ENCODE measurements around the gene DLL4.
"Not testable (repeated sequence)": the region's sequence is repeated elsewhere in the genome, so short reads cannot be mapped to it uniquely, and the experiment has no call there.

Gene DLL4

DNA sequence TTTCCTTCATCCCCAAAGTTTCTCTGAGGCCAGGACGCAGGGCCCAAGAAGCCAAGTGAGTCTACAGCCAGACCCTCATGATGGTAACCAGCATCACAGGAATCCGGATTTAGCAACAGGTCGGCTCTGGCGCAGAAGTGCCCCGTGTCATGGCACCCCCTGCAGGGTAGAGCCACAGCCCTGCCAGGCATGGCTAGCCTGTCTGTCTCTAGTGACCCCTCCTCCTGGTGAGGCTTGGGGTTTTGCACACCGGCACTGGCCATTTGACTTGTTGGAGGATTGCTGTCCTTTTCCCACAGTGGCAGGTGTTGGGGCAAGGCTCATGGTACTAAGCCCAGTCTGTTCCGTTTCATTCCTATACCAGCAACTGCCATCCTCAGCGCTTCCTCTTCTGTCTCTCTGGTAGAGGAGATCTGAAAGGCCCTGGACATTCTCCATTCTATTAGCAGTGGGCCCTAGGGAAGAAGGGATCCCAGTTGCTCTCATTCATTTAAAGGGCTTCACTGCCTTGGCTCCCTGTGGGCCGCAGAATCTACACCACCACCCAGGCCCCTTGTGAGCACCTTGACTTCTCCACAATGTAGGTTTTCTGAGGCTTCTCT lies 14.7 kb downstream of the DLL4 start:
- no peak for DNase-seq

DNA sequence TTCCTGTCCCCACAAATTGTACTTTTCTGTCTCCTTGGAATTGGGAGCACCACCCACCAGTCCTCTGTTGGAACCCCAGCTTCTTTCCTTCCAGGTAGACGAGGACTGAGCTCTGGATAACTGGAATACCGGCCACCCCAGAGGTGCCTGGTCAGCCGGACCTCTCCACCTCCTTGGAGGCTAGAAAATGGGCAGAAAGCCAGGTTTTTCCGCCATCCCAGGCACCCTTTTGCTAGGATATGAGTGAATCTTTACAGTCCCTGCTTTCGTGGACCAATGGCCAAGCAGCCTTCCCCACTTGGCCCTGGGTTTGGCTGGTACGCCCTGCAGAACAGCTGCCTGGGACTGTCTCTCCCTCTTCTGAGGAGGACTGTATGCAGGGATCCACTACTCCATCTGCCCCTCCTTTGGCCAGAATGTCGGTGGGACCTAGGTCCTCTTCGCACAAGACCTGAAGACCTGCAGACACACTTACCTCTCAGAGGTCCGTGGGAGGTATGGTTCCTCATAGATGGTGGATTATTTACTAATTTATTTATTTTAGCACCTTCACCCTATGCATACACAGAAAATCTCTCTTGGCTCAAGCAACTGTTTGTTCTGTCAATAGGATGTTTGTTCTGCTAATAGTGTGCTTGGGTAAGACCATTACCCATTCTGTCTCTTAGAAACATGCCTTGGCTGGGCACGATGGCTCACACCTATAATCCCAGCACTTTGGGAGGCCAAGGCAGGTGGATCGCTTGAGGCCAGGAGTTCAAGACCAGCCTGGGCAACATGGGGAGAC lies 15.6 kb downstream of the DLL4 start:
- DNase-seq: no peak

DNA sequence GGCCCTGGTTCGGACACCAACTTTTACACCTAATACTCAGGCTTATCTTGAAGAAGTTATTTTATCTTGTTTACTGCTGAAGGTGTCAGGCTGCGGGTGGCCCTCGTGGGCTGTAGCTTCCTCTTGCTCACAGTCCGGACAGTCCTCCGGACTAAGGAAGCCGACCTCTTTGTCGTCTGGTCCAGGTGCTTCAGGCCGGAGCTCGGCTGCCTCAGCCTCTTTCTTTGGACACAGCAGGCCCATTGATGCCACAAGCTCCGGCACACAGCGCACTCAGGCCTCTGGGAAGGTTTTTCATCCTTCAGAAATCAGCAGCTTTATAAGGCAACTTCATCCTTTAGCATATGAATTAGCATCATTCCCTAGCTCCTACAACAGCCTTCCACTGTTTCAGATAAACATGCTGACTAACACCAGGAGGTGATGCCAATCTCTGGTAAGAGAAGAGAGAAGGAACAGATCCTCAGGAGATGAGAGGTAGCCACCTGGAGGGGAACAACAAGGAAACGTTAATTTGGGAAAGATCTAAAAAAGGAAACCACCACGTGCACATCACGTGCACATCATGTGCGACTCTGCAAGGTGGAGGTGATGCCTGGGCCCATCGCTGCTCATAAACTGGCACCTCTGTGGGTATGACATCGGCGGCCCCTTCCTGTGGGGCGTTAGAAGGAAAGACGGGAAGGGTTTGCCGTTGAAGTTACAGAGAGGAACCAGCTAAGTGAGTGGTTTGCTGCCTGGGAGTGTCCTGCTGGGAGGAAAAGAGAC lies 19.8 kb downstream of the DLL4 start:
- DNase-seq: no peak

DNA sequence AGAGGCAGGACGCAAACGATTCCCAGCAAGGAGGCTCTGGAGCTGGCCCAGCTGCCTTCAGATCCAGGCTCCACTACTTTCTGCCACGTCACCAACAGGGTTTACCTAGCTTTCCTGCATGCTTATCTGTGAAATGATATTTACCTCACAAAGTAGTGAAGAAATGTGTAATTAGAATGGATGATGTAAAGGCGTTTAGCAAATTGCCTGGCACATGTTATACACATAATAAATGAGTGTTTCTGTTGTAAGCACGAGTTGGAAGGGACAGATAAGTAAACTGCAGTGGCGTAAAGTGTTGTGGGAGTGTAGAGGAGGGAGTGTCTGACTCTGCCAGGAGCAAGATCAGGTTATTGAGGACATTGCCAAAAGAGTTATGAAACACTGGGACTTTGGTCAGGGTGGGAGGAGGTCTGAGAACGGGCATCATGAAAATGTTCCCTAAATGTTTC lies 20.6 kb downstream of the DLL4 start:
- DNase-seq: no peak

DNA sequence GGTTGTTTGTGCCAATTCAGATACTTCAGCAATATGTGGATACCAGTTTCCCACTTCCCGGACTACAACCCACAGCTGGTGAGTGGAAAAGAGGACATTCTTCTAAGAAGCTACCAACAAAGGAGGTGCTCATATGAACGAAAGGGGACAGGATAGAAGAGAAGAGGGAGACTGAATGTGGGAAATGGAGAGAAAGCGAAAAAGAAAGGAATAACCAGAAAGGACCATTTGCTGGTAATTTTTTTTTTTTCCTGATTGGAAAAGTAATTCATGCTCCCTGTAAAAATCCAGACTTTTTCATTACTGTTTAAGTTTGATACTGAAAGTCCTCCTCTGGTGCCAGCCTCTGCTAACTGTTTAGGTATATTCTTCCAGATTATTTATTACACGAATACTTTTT lies 22.6 kb downstream of the DLL4 start:
- DNase-seq: no peak

DNA sequence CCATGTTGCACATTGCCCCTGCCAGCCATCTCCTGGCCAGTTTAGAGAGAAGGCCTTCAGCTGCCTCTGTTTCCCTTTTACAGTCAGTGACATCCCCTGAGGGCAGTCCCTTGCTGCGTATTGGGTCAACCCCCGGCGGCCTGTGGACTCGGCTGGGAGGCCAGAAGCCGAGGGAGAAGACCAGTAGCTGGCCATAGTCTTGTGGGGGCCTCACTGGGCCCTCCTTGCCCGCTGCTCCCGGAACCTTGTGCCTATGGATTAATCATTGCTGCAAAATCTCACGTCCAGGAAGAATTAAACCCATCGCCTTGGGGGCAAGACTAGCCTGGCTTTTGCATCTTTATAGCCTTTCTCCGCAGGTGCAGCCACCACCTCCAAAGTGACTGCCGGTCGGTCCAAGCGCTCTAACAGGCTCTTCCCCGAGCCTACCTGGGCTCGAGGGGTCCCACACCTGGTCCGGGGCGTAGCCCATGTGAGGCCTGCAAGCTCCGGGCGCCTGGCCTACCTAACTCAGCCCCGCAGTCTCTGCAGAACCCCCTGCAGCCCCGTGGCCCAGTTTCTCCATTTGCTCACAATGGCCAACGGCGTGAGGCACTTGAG lies 23.3 kb downstream of the DLL4 start:
- DNase-seq: no peak

DNA sequence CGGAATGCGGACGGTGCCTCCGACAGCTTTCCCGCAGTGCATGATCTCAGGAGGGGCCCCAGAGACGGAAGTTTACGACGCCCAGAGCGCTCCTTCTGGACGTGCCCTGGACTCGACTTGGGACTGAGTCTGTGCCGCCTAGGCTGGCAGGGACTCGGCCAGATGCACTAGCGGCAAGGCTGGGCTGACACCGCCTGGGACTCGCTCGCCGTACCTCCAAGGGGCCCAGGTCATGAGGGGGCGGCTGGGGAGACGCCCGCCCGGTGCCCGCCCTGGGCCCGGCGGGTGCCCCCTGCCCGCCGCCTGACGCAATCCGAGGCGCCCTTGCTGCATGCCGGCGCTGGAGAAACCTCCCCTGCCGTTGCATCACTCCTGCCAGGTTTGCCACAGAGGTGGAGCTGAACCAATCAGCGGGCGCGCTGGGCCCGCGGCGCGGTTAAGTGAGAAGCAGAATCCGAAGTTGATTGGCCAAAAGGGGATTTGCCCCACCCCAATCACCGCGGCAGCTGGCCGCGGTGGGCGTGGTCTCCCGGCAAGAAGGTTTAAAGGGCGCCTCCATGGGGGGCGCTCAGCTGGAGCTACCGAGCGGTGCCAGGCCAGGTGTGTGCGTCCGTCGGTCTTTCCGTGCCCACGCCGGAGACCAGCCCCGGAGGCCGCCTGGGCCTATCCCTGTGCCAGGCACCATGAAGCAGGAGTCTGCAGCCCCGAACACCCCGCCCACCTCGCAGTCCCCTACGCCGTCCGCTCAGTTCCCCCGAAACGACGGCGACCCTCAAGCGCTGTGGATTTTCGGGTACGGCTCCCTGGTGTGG lies 24.0 kb downstream of the DLL4 start, which contains the start of gene CHAC1:
Gene CHAC1, plus strand, starts transcription at position 571 of the 812 bp plus-strand sequence. Its CDS starts 113 bp downstream, at position 684.
- DNase-seq: peak; percentile 91

DNA sequence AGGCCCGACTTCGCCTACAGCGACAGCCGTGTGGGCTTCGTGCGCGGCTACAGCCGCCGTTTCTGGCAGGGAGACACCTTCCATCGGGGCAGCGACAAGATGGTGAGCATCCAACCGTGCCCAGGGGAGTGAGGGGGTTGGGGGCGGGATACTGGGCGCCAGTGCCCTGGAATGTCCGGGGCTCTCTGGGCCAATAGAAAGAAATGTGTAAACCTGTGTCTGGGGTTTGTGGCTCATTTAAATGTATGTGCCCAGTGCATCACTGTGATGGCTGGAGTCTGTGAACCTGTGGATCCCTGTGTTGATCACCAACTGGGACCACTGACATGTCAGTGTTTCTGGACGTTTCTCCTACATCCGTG lies 24.6 kb downstream of the DLL4 start:
- DNase-seq: no peak

DNA sequence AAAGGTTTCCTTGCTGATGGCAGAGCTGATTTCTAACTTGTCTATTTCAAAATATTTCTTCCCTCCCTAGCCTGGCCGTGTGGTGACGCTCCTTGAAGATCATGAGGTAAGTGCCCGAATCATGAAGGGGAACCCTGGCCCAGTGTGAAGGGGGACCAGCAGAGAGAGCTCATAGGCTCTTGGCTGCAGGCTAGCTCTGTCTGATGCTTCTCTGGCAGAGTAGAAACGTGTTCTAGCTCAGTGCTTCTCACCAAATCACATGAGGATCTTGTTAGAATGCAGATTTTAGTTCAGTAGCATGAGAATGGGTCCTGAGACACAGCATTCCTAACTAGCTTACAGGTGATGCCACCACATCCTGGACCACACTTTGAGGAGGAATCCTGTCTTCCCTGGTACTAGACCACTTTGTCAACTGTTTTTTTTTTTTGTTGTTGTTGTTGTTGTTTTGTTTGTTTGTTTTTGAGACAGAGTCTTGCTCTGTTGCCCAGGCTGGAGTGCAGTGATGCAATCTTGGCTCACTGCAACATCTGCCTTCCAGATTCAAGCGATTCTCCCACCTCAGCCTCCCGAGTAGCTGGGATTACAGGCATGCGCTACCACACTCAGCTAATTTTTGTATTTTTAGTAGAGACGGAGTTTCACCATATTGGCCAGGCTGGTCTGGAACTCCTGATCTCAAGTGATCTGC lies 25.2 kb downstream of the DLL4 start:
- not testable (repeated sequence) for DNase-seq

DNA sequence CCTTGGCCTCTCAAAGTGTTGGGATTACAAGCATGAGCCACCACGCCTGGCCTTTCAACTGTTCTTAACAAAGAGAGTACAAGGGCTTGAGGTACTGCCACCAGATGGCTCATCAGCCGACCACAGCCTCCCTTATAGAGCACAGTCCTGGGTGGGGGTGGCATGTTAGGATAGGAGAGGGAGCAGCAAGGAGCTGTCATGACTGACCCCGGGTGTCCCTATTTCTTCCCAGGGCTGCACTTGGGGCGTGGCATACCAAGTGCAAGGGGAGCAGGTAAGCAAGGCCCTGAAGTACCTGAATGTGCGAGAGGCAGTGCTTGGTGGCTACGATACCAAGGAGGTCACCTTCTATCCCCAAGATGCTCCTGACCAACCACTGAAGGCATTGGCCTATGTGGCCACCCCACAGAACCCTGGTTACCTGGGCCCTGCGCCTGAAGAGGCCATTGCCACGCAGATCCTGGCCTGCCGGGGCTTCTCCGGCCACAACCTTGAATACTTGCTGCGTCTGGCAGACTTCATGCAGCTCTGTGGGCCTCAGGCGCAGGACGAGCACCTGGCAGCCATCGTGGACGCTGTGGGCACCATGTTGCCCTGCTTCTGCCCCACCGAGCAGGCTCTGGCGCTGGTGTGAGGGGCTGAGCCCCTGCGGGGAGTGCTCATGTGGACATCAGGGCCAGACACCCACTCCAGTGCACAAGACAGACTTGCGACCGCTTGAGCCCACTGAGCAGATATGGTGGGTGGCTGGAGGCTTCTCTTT lies 26.2 kb downstream of the DLL4 start:
- no peak for DNase-seq

DNA sequence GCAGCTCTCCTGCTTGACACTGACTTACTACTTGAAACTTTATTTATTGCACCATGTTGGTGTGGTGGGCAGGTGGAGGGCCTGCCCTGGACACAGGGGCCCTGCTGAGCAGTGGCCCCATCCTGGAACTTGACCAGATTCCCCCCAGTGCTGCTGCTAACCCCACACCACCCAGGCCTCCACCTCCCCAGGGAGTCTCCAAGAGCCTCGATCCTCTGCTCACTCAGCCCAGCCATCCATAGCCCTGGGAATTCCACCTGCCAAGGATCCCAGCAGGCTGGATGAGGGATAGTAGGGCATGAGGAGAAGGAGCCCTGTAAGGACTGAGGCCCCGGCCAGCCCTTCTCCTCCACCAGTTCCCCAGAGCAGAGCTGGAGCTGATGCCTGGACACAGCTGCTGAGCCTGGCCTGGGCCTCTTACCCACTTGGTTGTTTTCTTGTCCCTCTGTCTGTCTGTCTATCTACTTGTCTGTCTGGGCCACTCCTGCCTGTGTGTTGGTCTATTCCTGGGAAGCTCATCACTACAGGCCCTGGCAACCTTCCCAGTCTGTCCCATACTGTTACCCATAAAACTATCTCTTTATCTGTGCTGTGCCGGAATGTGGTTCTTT lies 26.9 kb downstream of the DLL4 start:
- no peak for DNase-seq

DNA sequence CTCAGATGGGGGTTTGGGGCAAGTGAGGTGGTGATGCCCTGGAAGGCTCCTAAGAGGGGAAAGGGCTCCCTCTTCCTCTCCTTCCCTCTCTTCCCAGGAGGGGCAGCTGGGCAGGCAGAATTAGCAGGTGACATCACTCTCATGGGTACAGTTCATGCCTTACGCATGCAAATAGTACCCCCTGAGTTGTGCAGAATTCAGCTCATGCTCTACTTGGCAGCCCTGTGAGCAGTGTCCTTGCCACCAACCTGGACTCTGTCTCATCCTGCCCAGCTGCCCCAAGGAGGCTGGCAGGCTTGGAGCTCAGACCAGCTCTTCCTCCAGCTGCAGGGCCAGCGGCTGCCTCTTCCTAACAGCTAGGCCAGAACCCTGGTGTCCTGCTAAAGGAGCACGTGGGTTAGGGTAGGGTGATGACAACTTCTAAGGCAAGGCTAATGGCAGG lies 27.4 kb downstream of the DLL4 start:
- DNase-seq: no peak

DNA sequence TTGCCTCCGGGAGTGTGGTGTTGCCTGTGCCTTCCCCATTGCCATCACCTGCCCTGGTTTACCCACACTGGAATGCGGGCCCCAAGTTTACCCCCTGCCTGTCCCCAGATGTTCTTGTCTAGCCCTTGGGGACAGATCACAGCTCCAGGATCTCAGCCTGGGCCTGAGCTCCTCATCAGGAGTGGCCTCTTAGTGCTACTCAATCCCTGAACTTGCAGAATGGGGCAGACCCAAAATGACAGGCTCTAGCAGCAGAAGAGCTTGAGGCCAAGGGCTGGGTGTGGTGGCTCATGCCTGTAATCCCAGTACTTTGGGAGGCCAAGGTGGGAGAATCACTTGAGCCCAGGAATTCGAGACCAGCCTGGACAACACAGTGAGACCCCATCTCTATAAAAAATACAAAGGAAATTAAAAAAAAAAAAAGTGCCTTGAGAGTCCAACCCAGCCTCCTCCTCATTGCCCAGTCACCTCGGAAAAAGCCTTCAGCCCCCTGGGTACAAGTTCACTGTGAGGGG lies 28.0 kb downstream of the DLL4 start:
- DNase-seq: no peak

DNA sequence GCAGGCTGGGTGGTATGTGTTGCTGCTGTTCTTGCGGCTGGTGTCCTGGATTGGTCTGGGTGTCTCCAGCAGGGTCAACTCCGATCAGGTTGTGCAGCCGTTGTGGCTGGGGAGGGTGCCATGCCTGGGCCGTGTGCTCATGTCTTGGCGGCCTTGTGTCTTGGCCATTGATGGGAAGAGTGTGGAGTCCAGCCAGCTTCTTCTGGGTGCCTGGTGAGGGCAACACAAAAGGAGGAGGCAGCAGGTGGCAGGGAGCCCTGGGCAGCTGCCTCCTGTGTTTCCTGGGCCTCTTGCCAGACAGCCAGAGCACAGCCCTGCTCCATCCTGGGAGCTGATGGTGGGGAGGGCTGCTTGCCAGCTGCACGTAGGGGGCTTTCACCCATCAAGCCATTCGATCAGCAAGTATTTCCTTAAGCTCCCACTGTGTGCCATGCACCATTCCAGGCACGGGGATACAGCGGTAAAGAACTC lies 28.5 kb downstream of the DLL4 start:
- no peak for DNase-seq

DNA sequence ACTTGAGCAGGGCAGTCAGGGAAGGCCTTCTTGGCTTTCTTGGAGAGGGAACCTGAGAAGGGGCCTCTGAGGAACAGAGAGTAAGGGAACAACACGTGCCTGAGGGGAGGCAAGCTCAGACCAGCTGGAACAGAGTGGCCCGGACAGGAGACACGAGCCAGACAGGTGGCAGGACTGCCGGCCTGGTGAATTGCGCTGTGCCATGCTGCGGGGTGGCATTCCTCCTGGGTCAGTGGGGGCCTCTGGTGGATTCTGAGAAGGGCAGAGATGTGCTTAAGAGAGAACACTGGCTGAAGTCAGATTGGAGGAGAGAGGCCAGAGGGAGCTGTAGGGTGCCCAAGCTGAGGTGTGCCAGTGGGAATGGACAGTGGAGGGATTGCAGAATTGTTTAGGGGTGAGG lies 29.0 kb downstream of the DLL4 start:
- no peak for DNase-seq

DNA sequence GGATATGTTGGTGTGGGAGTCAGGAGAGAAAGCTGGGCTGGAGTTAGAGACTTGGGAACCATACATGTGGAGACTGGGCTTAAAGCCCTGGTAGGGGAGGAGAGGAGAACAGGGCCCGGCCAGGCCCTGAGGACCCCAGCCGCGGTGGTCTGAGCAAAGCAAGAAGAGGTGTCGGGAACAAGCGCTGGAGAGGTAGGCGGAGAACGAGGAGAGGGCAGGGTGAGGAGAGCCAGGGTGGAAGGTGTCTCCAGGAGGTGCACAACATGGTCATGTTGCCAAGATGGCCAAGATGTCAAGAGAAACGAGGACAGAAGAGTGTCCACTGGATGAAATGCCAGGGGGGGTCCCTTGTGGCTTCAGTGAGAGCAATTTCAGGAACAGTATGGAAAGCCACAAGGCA lies 29.6 kb downstream of the DLL4 start:
- DNase-seq: no peak

DNA sequence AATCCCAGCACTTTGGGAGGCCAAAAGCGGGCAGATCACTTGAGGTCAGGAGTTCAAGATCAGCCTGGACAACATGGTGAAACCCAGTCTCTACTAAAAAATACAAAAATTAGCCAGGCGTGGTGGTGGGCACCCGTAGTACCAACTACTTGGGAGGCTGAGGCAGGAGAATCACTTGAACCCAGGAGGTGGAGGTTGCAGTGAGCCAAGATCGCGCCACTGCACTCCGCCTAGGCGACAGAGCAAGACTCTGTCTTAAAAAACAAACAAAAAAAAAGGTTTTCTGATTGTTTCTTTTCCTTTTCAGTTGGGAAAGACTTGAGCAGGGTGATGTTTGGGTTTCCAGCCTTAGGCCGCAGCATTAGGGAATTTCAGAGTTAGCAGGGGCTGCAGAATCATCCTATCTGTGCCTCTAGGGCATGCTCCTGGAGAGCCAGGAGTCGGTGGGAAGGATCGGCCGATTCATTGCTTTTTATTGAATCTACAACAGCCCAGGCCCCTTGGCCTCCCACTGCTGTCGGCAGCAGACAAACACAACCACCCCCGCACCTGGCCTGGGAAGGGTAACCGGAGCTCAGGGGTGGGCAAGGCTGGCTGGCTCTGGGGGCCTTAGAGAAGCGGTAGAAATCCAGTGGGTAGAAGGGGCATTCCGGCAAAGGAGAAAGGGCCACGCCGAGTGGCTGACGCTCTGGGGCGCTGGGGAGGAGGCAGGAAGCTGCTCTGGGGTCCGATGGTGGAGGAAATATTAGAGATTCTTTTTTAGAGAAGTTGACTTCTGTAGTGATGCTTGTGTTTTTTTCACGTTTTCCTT lies 30.4 kb downstream of the DLL4 start:
- DNase-seq: no peak

DNA sequence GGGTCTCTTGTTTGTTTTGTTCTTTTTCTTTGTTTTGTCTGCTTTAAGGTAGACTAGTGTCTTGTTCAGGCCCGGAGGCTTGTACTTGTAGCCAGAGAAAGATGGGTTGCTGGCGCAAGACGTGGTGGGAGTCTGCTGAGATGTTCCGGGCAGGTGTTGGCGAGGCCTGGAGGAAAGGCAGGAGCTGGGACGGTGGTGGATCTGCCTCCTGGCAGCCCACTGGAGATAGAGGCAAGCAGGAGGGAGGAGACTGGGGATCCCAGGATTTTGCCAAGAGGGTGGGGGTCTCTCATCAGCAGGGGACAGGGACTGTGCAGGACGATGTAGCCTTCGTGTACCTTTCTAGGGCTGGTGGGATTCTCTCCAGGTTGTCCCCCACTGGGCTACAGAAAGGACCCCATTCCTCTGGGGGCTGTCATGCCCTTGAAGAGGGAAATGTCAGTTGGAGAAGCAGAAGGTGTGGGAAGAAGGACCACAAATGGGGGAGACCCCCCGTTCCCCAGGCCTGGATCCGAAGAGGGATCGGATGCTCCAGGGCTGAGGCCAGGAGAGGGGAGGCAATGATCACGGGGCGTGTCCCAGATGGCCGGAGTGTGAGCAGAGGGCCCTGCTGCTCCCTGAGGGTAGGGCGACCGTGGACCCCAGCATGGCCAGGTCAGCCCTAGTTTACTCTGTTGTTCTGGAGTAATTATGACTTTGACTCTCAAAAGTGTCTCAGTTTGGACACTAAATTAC lies 31.2 kb downstream of the DLL4 start:
- DNase-seq: no peak

DNA sequence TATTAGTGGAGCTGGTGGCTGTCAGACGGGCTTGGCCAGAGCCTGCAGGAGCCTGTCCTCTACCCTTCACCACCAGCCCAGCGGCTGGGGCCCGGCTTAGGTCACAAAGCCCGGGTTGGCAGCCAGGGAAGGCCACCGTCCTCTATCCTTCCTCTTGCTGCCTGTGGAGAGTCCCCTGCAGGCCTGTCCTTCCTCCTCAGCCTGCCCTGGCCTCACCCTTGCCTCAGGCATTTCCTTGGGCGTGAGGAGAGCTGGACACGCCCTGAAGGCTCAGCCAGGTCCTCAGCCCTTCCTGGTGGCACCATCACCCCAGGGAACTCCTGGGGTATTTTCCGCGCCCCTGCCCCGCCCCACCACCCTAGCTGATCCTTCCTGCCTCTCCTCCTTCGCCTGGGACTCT lies 31.8 kb downstream of the DLL4 start:
- DNase-seq: no peak
